Measurements from ENCODE around the gene TIFAB.

The TIFAB gene

GRCh38 chr5:135457424-135458071 lies 5.4 kb upstream of the TIFAB start:
- DNase-seq, result peak; percentile 38

- peak; percentile 56 for DNase-seq
These were observed 4.3 kb upstream of the TIFAB start for GRCh38 chr5:135456238-135457099.

- DNase-seq, result no peak
These were observed 3.7 kb upstream of the TIFAB start for GRCh38 chr5:135455876-135456237.

- DNase-seq, result no peak
These were observed 2.8 kb upstream of the TIFAB start for GRCh38 chr5:135454946-135455345.

- no peak for DNase-seq
These were observed 1.5 kb upstream of the TIFAB start for GRCh38 chr5:135453613-135454012.

- no peak for DNase-seq
These were observed 400 bp downstream of the TIFAB start for GRCh38 chr5:135451581-135452320.

- DNase-seq, result no peak
These were observed 1.2 kb downstream of the TIFAB start for GRCh38 chr5:135450952-135451351.

GRCh38 chr5:135450336-135450735 lies 1.8 kb downstream of the TIFAB start:
- DNase-seq, result no peak

GRCh38 chr5:135449644-135450043 lies 2.5 kb downstream of the TIFAB start:
- DNase-seq, result no peak

- peak; percentile 75 for DNase-seq
These were observed 3.2 kb downstream of the TIFAB start for GRCh38 chr5:135448791-135449507.

GRCh38 chr5:135448071-135448739 lies 3.9 kb downstream of the TIFAB start:
- DNase-seq, result no peak

- no peak for DNase-seq
These were observed 4.7 kb downstream of the TIFAB start, which contains the start of gene DCANP1 for GRCh38 chr5:135447298-135447929. Gene DCANP1 (minus strand): TSS chr5:135447348. CDS start chr5:135447108, 240 bp downstream.

GRCh38 chr5:135446615-135447014 lies 5.5 kb downstream of the TIFAB start:
- DNase-seq, result no peak

- DNase-seq, result no peak
These were observed 5.9 kb downstream of the TIFAB start for GRCh38 chr5:135446206-135446605.

GRCh38 chr5:135445306-135445985 lies 6.7 kb downstream of the TIFAB start:
- no peak for DNase-seq

- DNase-seq, result no peak
These were observed 7.3 kb downstream of the TIFAB start for GRCh38 chr5:135444881-135445280.

- DNase-seq, result no peak
These were observed 7.8 kb downstream of the TIFAB start for GRCh38 chr5:135444360-135444759.

- no peak for DNase-seq
These were observed 8.8 kb downstream of the TIFAB start for GRCh38 chr5:135443161-135443960.

- DNase-seq, result no peak
These were observed 9.6 kb downstream of the TIFAB start for GRCh38 chr5:135442431-135443160.
